ENCODE measurements around the gene RASGEF1B.
"Not testable (repeated sequence)": the region's sequence is repeated elsewhere in the genome, so short reads cannot be mapped to it uniquely, and the experiment has no call there.

The RASGEF1B gene

DNA sequence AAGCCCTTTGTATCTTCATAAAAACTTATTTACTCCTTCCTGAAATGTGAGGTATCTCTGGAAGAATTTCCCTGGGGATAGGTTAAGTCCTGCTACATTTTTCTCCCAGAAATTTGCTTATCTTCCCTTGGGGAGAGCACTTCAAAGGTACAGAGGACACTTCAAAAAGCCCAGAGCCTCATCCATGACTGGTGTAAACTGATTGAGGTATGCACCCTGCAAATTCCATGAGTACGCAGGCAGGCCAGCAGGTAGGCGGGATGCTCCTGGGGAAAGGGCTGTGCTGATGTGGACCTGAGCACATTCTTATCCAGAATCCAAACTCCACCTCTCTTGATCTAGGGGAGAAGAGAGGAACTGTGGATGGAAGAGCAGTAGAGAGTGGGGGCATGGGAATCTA lies 26.3 kb upstream of the RASGEF1B start:
- DNase-seq: no peak

DNA sequence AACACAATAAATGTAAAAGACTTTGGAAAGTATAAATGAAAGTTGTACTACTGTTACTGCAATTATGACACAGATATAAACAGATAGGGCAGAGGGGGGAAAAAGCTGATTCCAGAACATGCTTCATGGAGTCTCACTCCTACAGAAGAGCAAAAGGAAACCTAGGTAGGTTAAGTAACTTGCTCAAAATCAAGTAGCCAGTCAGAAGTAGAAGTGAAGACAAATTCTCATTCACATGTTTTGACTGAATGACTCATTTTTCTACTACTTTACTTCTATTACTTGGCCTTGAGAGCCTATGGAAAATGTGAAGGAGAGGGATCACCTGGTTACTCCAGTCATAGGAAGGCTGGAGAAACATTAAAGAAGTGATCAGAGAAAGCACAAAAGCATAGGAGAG lies 23.6 kb upstream of the RASGEF1B start:
- no peak for DNase-seq

GRCh38 chr4:81494031-81494431 lies 22.3 kb upstream of the RASGEF1B start:
- DNase-seq: no peak

DNA sequence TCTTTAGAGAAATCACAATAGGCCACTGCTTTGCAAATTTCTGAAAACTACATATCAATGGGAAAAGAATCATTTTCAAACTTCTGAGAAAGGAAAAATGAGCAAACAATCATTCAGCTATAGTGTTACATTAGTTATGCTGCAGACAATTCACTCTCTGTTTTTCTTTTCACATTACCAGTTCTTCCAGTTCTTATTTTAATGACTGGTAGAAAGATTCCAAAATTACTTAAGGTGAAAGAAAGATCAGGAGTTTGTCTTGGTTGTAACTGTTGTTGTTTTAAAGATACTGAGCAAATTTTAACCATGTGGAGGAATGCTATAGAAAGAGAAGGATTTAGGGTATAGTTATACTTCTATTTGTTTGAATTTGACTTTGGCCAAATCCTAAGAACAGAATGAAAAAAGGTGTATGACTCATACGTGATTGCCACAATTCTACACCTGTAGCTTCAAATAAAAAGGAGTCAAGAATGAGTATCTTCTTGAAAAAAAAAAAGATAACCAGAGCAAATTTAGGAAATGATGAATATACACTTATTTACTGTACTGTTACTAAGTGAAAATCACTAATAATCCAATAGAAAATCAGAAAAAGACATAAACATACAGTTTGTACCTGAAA lies 21.0 kb upstream of the RASGEF1B start:
- no peak for DNase-seq

DNA sequence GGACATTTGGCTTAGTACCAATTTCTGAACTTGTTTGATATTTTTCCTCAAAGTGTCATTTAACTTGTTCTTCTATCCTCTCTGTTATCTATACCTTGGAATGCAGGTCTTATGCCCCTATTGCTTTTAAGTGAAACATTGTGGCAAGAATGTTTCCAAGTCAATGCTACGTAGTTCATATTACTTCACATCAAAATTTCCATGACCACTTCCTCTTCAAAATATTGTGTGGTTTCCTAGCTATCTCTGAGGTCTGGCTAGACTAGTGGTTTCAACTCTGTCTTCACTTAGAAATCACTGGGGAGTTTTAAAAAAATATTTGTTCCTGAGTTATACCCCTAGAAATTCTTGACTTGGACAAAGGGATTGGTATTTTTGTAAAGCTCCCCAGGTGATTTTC lies 20.2 kb upstream of the RASGEF1B start:
- no peak for DNase-seq

- no peak for DNase-seq
These were observed 18.9 kb upstream of the RASGEF1B start for GRCh38 chr4:81490403-81491160.

GRCh38 chr4:81486502-81486901 lies 14.8 kb upstream of the RASGEF1B start:
- peak; percentile 37 to 39 for DNase-seq

DNA sequence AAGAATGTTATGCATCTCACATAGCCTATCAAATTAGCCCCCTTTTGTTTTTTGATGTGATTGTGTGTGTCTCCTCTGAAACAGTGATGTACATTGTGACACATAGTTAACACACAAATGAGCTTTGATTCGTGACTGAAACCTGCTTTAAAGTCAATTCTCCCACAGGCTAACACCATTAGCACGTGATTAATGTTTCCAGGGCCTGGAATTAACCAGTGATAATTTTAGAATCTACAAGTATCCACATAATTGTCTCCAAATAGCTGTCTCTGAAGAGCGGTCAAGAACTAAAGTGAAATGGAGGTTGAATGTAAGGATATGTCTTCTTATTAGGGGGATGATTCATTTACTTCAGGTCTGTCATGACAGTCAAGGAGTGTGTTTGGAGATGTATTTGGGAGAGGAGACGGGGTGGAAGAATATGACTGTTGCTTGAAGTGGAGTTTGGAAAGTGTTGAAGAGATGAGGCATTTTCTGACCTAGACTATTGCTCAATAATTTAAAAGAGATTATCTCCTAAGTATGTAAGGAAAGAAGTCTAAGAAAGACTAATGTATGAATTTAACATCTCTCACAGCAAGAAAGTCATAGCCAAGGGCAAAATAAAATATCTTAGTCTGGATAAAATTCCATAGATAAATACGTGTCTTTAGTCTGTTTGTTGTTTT lies 13.7 kb upstream of the RASGEF1B start:
- DNase-seq: no peak

- no peak for DNase-seq
These were observed 10.6 kb upstream of the RASGEF1B start for GRCh38 chr4:81482326-81482725.

DNA sequence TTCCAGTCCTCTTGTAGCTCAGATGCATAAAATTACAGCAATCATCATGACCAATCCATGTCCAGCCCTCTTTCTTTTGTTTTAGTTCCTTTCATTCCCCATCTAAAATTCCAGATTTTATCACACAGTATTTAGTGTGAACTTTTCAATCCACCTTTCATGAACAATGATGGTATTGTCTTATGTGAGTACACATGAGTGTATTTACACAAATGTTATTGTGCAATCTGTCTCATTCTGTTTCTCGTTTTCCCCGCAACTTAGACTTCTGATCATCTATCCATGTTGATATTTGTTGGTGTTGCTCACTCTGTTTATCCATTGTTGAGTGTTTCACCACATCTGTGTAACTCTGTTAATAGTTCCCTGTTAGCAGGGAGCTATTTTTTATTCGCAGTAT lies 9.4 kb upstream of the RASGEF1B start:
- DNase-seq: no peak

DNA sequence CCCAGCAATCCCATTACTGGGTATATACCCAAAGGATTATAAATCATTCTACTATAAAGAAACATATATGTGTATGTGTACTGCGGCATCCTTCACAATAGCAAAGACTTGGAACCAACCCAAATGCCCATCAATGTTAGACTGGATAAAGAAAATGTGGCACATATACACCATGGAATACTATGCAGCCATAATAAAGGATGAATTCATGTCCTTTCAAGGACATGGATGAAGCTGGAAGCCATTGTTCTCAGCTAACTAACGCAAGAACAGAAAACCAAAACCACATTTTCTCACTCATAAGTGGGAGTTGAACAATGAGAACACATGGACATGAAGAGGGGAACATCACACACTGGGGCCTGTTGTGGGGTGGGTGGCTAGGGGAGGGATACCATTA lies 7.9 kb upstream of the RASGEF1B start:
- DNase-seq: not testable (repeated sequence)

DNA sequence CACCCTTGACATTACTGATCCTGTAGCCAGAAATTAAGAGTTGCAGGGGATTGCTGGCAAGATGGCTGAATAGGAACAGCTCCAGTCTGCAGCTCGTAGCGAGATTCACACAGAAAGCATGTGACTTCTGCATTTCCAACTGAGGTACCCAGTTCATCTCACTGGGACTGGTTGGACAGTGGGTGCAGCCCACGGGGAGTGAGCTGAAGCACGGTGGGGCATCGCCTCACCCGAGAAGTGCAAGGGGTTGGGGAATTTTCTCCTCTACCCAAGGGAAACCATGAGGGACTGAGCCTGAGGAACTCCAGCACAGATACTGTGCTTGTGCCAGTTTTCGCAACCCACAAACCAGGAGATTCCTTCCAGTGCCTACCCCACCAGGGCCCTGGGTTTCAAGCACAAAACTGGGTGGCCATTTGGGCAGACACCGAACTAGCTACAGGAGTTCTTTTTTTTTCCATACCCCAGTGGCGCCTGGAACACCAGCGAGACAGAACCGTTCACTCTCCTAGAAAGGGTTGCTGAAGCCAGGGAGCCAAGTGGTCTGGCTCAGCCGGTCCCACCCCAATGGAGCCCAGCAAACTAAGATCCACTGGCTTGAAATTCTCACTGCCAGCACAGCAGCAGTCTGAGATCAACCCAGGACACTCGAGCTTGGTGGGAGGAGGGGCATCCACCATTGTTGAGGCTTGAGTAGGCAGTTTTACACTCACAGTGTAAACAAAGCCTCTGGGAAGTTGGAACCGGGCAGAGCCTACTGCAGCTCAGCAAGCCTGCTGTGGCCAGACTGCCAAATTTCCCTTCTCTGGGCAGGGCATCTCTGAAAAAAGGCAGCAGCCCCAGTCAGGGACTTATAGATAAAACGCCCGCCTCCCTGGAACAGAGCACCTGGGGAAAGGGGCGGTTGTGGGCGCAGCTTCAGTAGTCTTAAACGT lies 1.9 kb upstream of the RASGEF1B start:
- DNase-seq: peak in 1 of 2 experiments; percentile 3

DNA sequence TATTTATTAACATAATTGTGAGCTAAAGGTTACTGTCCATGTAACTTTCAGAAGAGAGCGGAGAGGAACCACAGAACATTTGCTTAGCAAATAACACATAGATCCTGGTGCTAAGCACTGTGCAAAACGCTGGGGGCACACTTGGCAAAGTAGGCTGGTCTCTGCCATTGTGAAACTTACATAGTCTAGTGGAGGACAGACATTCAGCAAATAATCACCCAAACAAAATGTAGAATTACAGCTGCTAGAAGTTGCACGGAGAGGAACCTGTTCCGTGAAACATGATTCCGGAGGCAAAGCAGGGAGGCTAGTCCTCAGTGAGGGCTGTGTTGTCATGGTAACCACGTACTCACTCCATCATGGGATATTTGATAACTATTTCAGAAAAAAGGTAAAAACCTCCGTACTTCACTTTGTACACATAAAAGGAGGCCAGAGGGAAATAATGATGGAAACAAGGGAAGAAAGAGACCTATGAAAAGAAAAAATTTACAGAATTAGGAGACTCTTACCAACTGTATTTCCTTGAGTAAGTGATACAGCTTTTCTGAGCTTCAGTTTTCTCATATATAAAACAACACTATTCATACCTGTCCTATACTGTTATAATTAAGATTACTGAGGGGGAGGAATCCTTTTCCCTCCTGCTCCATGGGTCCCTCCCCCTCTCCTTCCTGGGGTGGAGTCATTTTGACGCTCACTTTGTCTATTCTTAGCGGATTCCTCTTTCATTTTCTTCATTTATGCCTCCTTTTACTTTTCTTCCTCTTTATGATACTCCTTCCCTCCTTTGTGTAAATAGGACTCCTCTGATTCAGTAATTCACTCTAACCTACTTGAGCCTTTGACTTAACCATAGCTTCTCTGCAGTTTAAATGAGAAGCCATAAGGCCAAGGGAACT lies 825 bp upstream of the RASGEF1B start:
- peak; percentile 57 to 90 for DNase-seq

GRCh38 chr4:81471298-81471587 lies 464 bp downstream of the RASGEF1B start:
- no peak for DNase-seq

GRCh38 chr4:81470456-81471297 lies 1.0 kb downstream of the RASGEF1B start:
- peak in 1 of 2 experiments; percentile 10 for DNase-seq

GRCh38 chr4:81469781-81470455 lies 1.8 kb downstream of the RASGEF1B start:
- no peak for DNase-seq

- no peak for DNase-seq
These were observed 3.0 kb downstream of the RASGEF1B start for GRCh38 chr4:81468678-81469077.

- DNase-seq: no peak
These were observed 4.1 kb downstream of the RASGEF1B start for GRCh38 chr4:81467672-81467964.

DNA sequence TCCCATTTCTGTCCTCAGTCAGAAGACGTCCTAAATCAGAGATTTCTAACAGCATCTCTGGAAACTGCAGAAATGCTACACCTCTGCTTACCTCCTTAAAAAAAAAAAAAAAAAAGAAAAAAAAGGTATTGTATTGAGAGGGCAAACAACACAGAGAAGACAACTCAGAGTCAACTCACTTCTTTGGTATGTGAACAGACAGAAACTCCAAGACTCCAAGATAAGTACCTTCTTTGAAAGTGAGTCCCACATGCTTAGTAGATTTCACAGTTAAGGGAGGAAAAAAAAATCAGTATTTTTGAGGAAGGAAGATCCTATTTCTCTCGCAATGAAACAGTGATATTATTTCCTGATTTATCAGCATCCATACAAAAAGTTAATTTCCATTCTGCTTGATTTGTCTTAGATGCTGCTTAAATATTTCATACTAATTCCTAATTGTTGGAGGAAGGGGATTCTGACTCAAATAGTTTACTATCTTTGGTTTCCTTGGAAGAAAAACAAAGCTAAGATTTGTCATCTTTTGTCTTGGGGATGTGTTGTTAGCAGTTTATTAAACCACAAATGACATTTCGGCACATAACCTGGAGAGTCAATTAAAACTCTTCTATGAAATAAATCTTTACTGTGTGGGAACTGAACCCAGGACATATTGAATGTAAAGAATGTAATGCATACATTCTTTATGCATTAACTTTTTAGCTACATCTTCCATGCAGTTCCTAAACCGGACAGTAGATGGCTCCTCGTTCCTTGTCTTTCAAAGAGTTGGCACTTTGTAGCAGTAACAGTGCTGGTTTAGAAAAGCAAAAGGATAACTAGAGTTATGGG lies 4.7 kb downstream of the RASGEF1B start:
- DNase-seq: peak; percentile 17 to 76
